KMS-11 (cell line): ENCODE results near the gene ARHGDIG.

Experiments
- H2AFZ ChIP-seq: fragments of 200-600 bp; sonication (generic); 2 replicates; pipeline ENCODE4 v1.6.1; 2016; ENCODE audit warnings: antibody characterized with exemption, mixed run types, low read depth
- H3K27ac ChIP-seq: fragments of 200-600 bp; sonication (generic); 2 replicates; pipeline ENCODE4 v1.6.1; 2016; ENCODE audit warnings: mild to moderate bottlenecking, mixed run types
- H3K27me3 ChIP-seq: fragments of 200-600 bp; sonication (generic); 2 replicates; pipeline ENCODE4 v1.6.1; 2017; ENCODE audit warnings: mild to moderate bottlenecking, low read depth, mixed run types, moderate library complexity; ENCODE audit not compliant: insufficient read depth
- H3K36me3 ChIP-seq: fragments of 200-600 bp; sonication (generic); 2 replicates; pipeline ENCODE4 v1.6.1; 2017; ENCODE audit warnings: mild to moderate bottlenecking, mixed run types; ENCODE audit not compliant: insufficient read depth
- H3K4me1 ChIP-seq: fragments of 200-600 bp; sonication (generic); 2 replicates; pipeline ENCODE4 v1.6.1; 2016; ENCODE audit warnings: mild to moderate bottlenecking, low read depth, mixed run types; ENCODE audit not compliant: poor library complexity, severe bottlenecking
- H3K4me2 ChIP-seq: fragments of 200-600 bp; sonication (generic); 2 replicates; pipeline ENCODE4 v1.7.0; 2016; ENCODE audit warnings: mild to moderate bottlenecking, mixed run types
- H3K4me3 ChIP-seq: fragments of 200-600 bp; sonication (generic); IDR thresholded peaks from 2 replicates; pipeline ENCODE4 v1.6.1; 2017; ENCODE audit warnings: low read depth, low read length, mixed read lengths; ENCODE audit not compliant: insufficient read depth
- H3K79me2 ChIP-seq: fragments of 200-600 bp; sonication (generic); 2 replicates; pipeline ENCODE4 v1.6.1; 2016; ENCODE audit warnings: low read depth, mixed run types; ENCODE audit not compliant: insufficient read depth
- H3K9ac ChIP-seq: fragments of 200-600 bp; sonication (generic); 2 replicates; pipeline ENCODE4 v1.6.1; 2016; ENCODE audit warnings: mild to moderate bottlenecking, mixed run types
- H4K20me1 ChIP-seq: fragments of 200-600 bp; sonication (generic); 2 replicates; pipeline ENCODE4 v1.6.1; 2016; ENCODE audit warnings: mild to moderate bottlenecking, mixed run types; ENCODE audit not compliant: insufficient read depth
- CTCF ChIP-seq: fragments of 200-600 bp; sonication (generic); conservative IDR thresholded peaks from 2 replicates; pipeline ENCODE4 v1.6.1; 2017; ENCODE audit warnings: low read depth, mild to moderate bottlenecking, antibody characterized with exemption, low read length, moderate library complexity, mixed read lengths

ARHGDIG gene

GRCh38 chr16:320206-320605, 39.8 kb downstream of the ARHGDIG start:
- H4K20me1 ChIP-seq: no peaks in the 10 kb centered on the region
- H3K4me2 ChIP-seq: no peak overlapping the region

GRCh38 chr16:321532-321931, 41.1 kb downstream of the ARHGDIG start:
- H2AFZ ChIP-seq: no peak overlapping the region
- H3K36me3 ChIP-seq: no peaks in the 10 kb centered on the region
- H3K79me2 ChIP-seq: peaks cover 21% of the 10 kb centered on the region; the same call in 1 of the 2 replicates
- H3K4me3 ChIP-seq: no peak overlapping the region
- H3K27ac ChIP-seq: no peak overlapping the region
- H3K27me3 ChIP-seq: no peaks in the 10 kb centered on the region
- H4K20me1 ChIP-seq: no peaks in the 10 kb centered on the region
- H3K9ac ChIP-seq: no peak overlapping the region
- H3K4me1 ChIP-seq: no peaks in the 10 kb centered on the region
- no peak for TF ChIP-seq CTCF
- no peak overlapping the region for H3K4me2 ChIP-seq

More at GRCh38 chr16:320206-320605, 39.8 kb downstream of the ARHGDIG start:
- no peak overlapping the region for H3K9ac ChIP-seq
- H3K36me3 ChIP-seq: no peaks in the 10 kb centered on the region
- H2AFZ ChIP-seq: no peak overlapping the region
- no peaks in the 10 kb centered on the region for H3K4me1 ChIP-seq
- no peak overlapping the region for H3K27ac ChIP-seq
- peaks cover 21% of the 10 kb centered on the region; the same call in 1 of the 2 replicates for H3K79me2 ChIP-seq
- H3K4me3 ChIP-seq: no peak overlapping the region
- no peaks in the 10 kb centered on the region for H3K27me3 ChIP-seq
- no peak for TF ChIP-seq CTCF

DNA sequence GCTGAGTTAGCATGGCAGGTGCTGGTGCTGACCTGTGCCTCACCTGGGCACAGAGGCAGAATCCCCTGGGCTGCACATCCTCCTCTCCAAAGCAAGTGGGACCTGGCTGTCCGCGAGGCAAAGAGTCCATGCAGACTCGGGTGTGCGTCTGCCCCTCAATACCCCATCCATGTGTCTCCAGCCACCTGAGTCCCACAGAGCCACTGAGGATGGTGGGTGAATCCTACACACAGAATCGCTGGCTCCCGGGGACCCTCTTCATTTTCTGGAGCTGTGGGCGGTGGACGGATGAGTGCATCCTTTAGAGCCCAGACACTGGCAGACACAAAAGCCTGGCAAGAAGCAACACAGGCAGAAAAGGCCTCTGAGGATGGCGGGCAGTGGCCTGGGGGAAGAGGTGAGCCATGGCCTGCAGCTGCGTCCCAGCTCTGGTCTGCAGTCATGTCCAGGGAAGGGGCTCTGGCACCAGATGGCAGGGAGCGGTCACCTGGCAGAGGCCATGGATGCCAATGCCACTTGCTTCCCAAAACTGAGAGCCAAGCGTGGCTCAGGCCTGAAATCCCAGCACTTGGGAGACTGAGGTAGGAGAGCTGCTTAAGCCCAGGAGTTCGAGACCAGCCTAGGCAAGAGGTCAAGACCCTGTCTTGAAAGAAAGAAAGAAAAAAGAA, 42.2 kb downstream of the ARHGDIG start:
- Histone ChIP-seq H2AFZ (no peak overlapping the region), H3K9ac (no peak overlapping the region), H3K4me2 (no peak overlapping the region), H3K27ac (no peak overlapping the region), H4K20me1 (no peaks in the 10 kb centered on the region), H3K36me3 (no peaks in the 10 kb centered on the region), H3K27me3 (no peaks in the 10 kb centered on the region), H3K4me1 (no peaks in the 10 kb centered on the region), H3K4me3 (no peak overlapping the region), H3K79me2 (peaks cover 21% of the 10 kb centered on the region; the same call in 1 of the 2 replicates)
- TF ChIP-seq CTCF: no peak

DNA sequence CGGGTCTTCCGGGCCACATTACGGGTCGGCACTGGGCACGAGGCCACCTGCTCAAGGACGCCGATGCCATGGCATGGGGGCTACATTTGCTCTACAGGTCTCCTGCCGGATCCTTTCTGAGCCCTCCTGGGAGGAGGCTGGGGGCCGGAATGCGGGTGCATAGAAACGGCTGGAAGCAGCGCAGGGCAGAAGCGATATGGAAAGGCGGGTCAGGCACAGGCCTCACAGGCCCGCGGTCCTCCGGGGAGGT, 43.7 kb downstream of the ARHGDIG start:
- Histone ChIP-seq H3K4me2 (no peak overlapping the region), H3K9ac (no peak overlapping the region), H2AFZ (no peak overlapping the region), H3K27me3 (no peaks in the 10 kb centered on the region), H3K79me2 (peaks cover 19% of the 10 kb centered on the region; the same call in 1 of the 2 replicates), H3K27ac (no peak overlapping the region), H3K36me3 (no peaks in the 10 kb centered on the region), H4K20me1 (no peaks in the 10 kb centered on the region), H3K4me3 (no peak overlapping the region), H3K4me1 (no peaks in the 10 kb centered on the region)
- no peak for TF ChIP-seq CTCF
